Measurements from ENCODE around the gene TBC1D16.

- peak; percentile 95 for TF ChIP-seq CTCF (IDR thresholded peaks at IDR 0.05)
- no peak for TF ChIP-seq NR2C2 (CRISPR knock-in tag; IDR thresholded peaks at IDR 0.05)
- TF ChIP-seq ZNF232 (CRISPR knock-in tag; IDR thresholded peaks at IDR 0.05) = no peak
Observed at GRCh38 chr17:79923974-79924638, 111.6 kb downstream of the TBC1D16 start.
